ENCODE measurements around the gene VPS39.

Gene VPS39

DNA sequence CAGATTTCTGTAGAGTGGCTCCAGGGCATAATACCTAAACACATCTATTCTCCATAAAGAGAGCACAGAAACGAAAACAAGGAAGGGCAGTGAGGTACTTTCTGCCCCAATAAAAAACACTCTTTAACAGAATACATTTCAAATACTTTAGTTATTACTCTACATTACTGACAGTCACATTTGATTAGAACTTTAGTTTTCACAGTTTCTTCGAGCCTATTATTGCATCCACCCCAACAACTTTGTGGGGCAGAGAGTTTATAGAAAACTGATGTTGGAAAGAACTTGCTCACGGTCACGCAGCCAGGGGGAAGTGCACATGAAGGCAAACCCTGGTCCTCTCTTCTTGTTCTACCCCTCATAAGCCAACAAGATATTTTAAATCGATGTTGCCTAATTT, 9.0 kb downstream of the VPS39 start:
- no peak for DNase-seq (ENCODE audit: low read depth in 2 of 2, low spot score in 1 of 2)

GRCh38 chr15:42198516-42198915, 9.6 kb downstream of the VPS39 start:
- no peak for DNase-seq (ENCODE audit: low read depth in 2 of 2, low spot score in 1 of 2)

- no peak for DNase-seq (ENCODE audit: low read depth in 2 of 2, low spot score in 1 of 2)
Measured at GRCh38 chr15:42194513-42194912, 13.6 kb downstream of the VPS39 start.

- DNase-seq (ENCODE audit: low read depth in 2 of 2, low spot score in 1 of 2): no peak
Measured at GRCh38 chr15:42193383-42193782, 14.7 kb downstream of the VPS39 start.

DNA sequence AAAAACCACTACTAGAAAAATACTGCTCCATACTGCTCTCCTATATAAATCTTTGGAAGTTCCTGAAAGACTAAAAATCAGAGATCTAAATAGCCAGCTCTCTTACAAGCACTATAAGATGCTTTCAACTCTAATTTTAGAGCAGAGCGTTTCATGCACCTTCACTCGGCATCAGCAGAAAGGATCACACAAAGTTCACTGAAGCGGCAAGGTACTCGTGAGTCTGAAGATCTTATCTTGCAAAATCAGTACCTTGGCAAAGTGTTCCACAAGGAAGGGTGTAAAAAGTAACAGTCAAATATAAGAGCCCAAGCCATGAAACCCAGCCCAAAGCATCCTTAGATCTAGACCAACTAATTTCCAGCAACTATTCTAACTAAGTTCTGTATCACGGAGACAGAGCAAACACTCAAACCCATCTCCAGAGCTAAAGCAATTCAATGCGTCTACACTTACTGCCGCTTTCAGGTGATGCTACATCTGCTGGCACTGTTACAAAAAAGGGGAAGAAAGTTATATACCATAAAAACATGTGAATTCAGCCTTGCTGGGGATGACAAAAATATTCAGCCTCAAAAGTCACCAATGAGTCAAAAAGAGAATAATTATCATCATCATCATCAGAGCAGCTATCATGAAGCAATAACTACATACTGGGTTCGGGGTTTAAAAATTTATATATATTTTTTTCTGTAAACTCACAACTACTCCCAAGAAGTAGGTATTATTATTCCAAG, 16.3 kb downstream of the VPS39 start:
- no peak for DNase-seq (ENCODE audit: low read depth in 2 of 2, low spot score in 1 of 2)

GRCh38 chr15:42190370-42190769, 17.7 kb downstream of the VPS39 start:
- no peak for DNase-seq (ENCODE audit: low read depth in 2 of 2, low spot score in 1 of 2)

GRCh38 chr15:42185801-42186200, 22.3 kb downstream of the VPS39 start:
- no peak for DNase-seq (ENCODE audit: low read depth in 2 of 2, low spot score in 1 of 2)

GRCh38 chr15:42184736-42185135, 23.4 kb downstream of the VPS39 start:
- DNase-seq (ENCODE audit: low read depth in 2 of 2, low spot score in 1 of 2): no peak

DNA sequence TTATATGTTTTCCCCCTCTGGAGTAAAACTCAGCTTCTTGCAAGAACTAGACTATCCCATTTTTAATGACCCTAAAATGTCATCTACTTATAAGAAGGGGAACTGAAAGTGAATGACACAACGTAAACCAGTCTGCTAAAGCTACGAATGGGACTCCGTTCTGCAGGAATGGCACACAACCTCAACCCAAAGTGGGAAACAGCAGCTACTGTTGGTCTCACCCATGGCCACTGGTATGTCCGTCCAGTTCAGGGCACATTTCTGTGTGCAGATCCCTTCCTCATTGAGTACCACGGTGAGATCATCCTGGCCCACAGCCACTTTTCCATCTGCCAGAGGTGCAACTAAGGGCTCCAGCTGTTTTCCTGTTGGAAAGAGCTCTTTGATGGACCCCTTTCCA, 23.8 kb downstream of the VPS39 start:
- DNase-seq (ENCODE audit: low read depth in 2 of 2, low spot score in 1 of 2): no peak

GRCh38 chr15:42182961-42183360, 25.1 kb downstream of the VPS39 start:
- DNase-seq (ENCODE audit: low read depth in 2 of 2, low spot score in 1 of 2): no peak

DNA sequence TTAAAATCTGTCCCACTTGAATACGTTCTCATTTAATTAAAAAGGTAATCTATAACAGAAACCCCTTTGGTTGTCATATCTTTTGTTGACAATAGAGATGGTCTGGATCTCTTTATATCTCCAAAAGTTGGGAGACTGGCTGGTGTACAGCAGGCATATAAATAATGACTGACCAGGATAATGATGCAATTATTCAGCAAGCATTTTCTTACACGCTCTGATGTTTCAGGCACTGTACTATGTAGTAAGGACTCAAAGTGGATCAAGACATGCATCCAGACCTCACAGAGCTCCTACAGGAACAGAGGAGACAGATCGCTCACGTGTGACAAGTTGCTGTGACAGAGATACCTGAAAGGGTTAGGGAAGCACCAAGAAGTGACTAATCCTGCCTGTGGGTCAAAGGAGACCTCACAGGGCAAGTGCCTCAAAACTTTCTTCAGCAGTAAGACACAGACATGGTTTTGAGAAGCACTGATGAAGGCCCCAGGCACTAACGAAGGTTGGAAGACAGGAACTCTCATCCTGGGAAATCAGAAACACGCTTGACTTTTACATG, 25.7 kb downstream of the VPS39 start:
- DNase-seq (ENCODE audit: low read depth in 2 of 2, low spot score in 1 of 2): no peak

GRCh38 chr15:42178056-42178455, 30.0 kb downstream of the VPS39 start:
- no peak for DNase-seq (ENCODE audit: low read depth in 2 of 2, low spot score in 1 of 2)

DNA sequence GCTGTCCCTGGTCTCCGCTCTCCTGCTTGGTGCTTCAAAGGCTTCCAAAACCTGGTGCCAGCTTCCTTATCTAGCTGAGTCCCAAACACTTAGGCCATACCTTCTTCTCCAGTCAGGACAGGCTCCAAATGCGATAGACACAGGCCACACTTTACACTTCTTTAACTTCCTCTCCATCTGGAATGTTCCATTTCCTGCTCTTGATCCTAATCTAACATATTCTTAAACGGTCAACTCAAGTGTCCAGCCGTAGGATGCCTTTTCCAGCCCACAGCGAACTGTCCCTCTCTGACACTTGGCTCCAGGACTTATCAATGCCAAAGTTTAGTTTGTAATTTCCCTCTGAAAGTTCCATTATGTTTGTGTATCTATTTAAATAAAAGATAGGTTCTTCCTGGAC, 32.4 kb downstream of the VPS39 start:
- DNase-seq (ENCODE audit: low read depth in 2 of 2, low spot score in 1 of 2): no peak

GRCh38 chr15:42172475-42172874, 35.6 kb downstream of the VPS39 start:
- DNase-seq (ENCODE audit: low read depth in 2 of 2, low spot score in 1 of 2): no peak

- no peak for DNase-seq (ENCODE audit: low read depth in 2 of 2, low spot score in 1 of 2)
Measured at GRCh38 chr15:42171795-42172194, 36.3 kb downstream of the VPS39 start.

GRCh38 chr15:42171122-42171521, 37.0 kb downstream of the VPS39 start:
- no peak for DNase-seq (ENCODE audit: low read depth in 2 of 2, low spot score in 1 of 2)

GRCh38 chr15:42166225-42166940, 41.7 kb downstream of the VPS39 start:
- no peak for DNase-seq (ENCODE audit: low read depth in 2 of 2, low spot score in 1 of 2)

DNA sequence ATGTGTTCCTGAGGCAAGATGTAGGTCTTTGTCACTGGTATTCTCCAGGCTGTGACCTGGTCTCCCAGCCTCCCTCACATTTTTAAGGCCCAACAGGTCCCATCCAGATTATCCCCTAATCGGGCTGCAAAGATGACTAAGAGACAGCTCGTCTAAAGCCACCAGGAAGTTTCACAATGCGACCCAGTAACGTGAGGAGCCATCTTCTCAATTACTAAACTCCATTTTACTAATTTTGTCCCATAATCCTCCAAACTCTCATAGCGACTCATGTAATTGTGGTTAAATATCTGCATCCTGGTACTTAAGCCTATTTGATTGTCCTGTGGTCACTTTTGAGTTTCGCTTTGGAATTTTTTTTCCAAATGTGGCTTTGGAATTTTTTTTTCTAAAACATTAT, 43.0 kb downstream of the VPS39 start:
- no peak for DNase-seq (ENCODE audit: low read depth in 2 of 2, low spot score in 1 of 2)

DNA sequence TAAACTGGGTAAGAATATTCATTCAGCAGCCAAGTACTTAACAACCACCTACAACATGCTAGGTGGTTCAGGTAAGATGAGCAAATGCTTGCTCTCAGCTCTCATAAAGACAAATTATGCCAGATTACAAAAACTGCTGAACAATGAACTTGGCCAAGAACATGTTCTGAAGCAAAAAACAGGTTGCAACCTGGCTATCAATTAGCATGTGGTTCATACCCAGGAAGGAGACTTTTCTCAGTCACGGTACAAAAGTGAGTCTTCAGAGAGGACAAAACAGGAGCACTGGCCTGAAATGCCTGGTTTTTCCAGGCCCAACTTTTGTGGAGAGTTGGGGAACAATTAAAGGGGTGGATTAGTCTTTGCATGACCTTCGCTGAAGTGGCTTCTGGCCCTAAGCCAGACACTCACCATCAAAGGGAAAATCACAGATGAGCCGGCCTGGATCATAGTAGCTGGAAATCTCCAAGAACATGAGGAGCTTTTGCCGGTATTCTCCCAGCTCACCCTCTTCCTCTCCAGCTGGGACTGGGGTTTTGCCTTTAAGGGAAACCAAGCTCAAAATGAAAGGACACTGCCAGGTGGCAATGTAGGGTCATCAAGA, 44.1 kb downstream of the VPS39 start:
- DNase-seq (ENCODE audit: low read depth in 2 of 2, low spot score in 1 of 2): no peak

- no peak for DNase-seq (ENCODE audit: low read depth in 2 of 2, low spot score in 1 of 2)
Measured at GRCh38 chr15:42163291-42163690, 44.8 kb downstream of the VPS39 start.

DNA sequence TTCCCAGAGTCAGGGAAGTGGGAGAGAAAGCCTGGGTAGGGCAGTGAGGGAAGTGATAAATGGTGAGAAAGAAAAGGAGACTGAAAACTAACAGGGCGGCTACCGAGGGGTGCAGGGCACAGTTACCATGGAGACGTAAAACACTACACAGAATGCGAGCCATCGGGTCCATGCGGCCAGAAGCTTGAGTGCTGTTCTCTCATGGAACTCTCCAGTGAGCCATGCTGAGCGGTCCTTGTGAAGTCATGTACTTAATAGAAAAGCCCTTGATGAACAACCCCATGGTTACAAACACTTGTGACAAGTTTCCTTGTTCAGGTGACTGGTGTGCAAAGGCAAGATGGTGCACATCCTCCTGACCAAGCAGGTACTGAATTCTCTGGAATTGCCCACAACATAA, 48.0 kb downstream of the VPS39 start:
- no peak for DNase-seq (ENCODE audit: low read depth in 2 of 2, low spot score in 1 of 2)

GRCh38 chr15:42159381-42160015, 48.6 kb downstream of the VPS39 start:
- no peak for DNase-seq (ENCODE audit: low read depth in 2 of 2, low spot score in 1 of 2)
